ENCODE data around the gene LRRC4C. TPM values are rescaled to one million over a fixed set of nuclear protein-coding genes. Genes with fewer than 3 reads are reported as not detected.

The LRRC4C gene
- total and polyA plus RNA-seq, 2 experiments from 2014 or later: 0.35 to 1.1 TPM

GRCh38 chr11:40290171-40290631, 1169.3 kb downstream of the LRRC4C start:
- Histone ChIP-seq H3K4me3 (no peak overlapping the region), H3F3A (replicated peaks; ENCODE audit: low read depth) (0 out of 2 replicates have a peak, but pooled peaks cover 2% of the 10 kb centered on the region), H3K27ac (ENCODE audit: low read depth) (no peak overlapping the region), H3K4me1 (ENCODE audit: insufficient read depth) (peaks cover 44% of the 10 kb centered on the region), H3K9me2 (ENCODE audit: insufficient read depth) (no peaks in the 10 kb centered on the region), H3K4me2 (no peak overlapping the region), H3K27me3 (ENCODE audit: insufficient read depth) (peaks cover 55% of the 10 kb centered on the region), H3K79me2 (replicated peaks; ENCODE audit: insufficient read depth) (no peaks in the 10 kb centered on the region), H4K20me1 (replicated peaks; ENCODE audit: insufficient read depth) (peaks cover 4% of the 10 kb centered on the region; the same call in 1 of the 2 replicates), H2AFZ (no peak overlapping the region), H3K36me3 (ENCODE audit: insufficient read depth) (no peaks in the 10 kb centered on the region)
- no peak overlapping the region for H3K27ac Mint-ChIP-seq
- ATAC-seq: no peak
- peaks cover 39% of the 10 kb centered on the region for H3K27me3 Mint-ChIP-seq (ENCODE audit: insufficient read depth, low read depth, poor library complexity)
- H3K36me3 Mint-ChIP-seq (ENCODE audit: low read depth): no peaks in the 10 kb centered on the region
- H3K4me3 Mint-ChIP-seq: no peak overlapping the region
- no peaks in the 10 kb centered on the region; the same call in 2 of the 3 replicates for H3K9me3 Mint-ChIP-seq
- no peak for DNase-seq (ENCODE audit: low spot score)
- peaks cover 34% of the 10 kb centered on the region for H3K4me1 Mint-ChIP-seq
- TF ChIP-seq REST (IDR thresholded peaks at IDR 0.05; ENCODE audit: unreplicated experiment) (no peak), EZH2phosphoT487 (IDR thresholded peaks at IDR 0.05; ENCODE audit: unreplicated experiment) (no peak), ZNF114 (CRISPR knock-in tag; IDR thresholded peaks at IDR 0.05) (no peak), JUNB (IDR thresholded peaks at IDR 0.05; ENCODE audit: unreplicated experiment) (no peak), NANOG (IDR thresholded peaks at IDR 0.05; ENCODE audit: borderline replicate concordance) (no peak), CREB1 (CRISPR knock-in tag; IDR thresholded peaks at IDR 0.05; ENCODE audit: low read depth) (no peak)

GRCh38 chr11:40289370-40289769, 1170.1 kb downstream of the LRRC4C start:
- DNase-seq (ENCODE audit: low spot score) (peak; percentile 11), ATAC-seq (no peak)
- H3K4me1 ChIP-seq (ENCODE audit: insufficient read depth): peaks cover 44% of the 10 kb centered on the region
- no peak overlapping the region for H3K27ac Mint-ChIP-seq
- no peak overlapping the region for H3K4me3 ChIP-seq
- H3K36me3 Mint-ChIP-seq (ENCODE audit: low read depth): no peaks in the 10 kb centered on the region
- peaks cover 38% of the 10 kb centered on the region for H3K27me3 Mint-ChIP-seq (ENCODE audit: insufficient read depth, low read depth, poor library complexity)
- no peak overlapping the region for H3K4me3 Mint-ChIP-seq
- 0 out of 2 replicates have a peak overlapping the region, but pooled peaks have one; percentile 31 for H3K4me2 ChIP-seq
- H3K9me3 Mint-ChIP-seq: no peaks in the 10 kb centered on the region; the same call in 2 of the 3 replicates
- H3K4me1 Mint-ChIP-seq: peaks cover 39% of the 10 kb centered on the region
- no peaks in the 10 kb centered on the region for H3K36me3 ChIP-seq (ENCODE audit: insufficient read depth)
- peaks cover 4% of the 10 kb centered on the region; the same call in 1 of the 2 replicates for H4K20me1 ChIP-seq (replicated peaks; ENCODE audit: insufficient read depth)
- no peaks in the 10 kb centered on the region for H3K79me2 ChIP-seq (replicated peaks; ENCODE audit: insufficient read depth)
- H3K9me2 ChIP-seq (ENCODE audit: insufficient read depth): no peaks in the 10 kb centered on the region
- H3F3A ChIP-seq (replicated peaks; ENCODE audit: low read depth): 0 out of 2 replicates have a peak, but pooled peaks cover 2% of the 10 kb centered on the region
- H3K27me3 ChIP-seq (ENCODE audit: insufficient read depth): peaks cover 55% of the 10 kb centered on the region
- no peak overlapping the region for H2AFZ ChIP-seq
- no peak overlapping the region for H3K27ac ChIP-seq (ENCODE audit: low read depth)
- TF ChIP-seq CTCF (conservative IDR thresholded peaks at IDR 0.05; ENCODE audit: low read depth in 2 of 2) (no peak), ZNF331 (CRISPR knock-in tag; IDR thresholded peaks at IDR 0.05; ENCODE audit: low read depth) (no peak), EZH2 (IDR thresholded peaks at IDR 0.05; ENCODE audit: low read depth, unreplicated experiment) (no peak), ZNF462 (CRISPR knock-in tag; IDR thresholded peaks at IDR 0.05) (no peak), NANOG (IDR thresholded peaks at IDR 0.05; ENCODE audit: borderline replicate concordance) (no peak), CREB1 (CRISPR knock-in tag; IDR thresholded peaks at IDR 0.05; ENCODE audit: low read depth) (no peak), JUNB (IDR thresholded peaks at IDR 0.05; ENCODE audit: unreplicated experiment) (no peak)

Data from GM23338 (cell line).